A673 (cell line): ENCODE results near the gene UCK1.

Source experiments
- EZH2 ChIP-seq: fragments of 200-600 bp; sonication (generic); IDR thresholded peaks from 2 replicates; pipeline ENCODE4 v1.6.1; 2017; ENCODE audit warnings: borderline replicate concordance, low read depth, mild to moderate bottlenecking, mixed read lengths, antibody characterized with exemption, low read length; ENCODE audit not compliant: poor library complexity, severe bottlenecking
- TF ChIP-seq, protein P1 (sequence below): fragments of 300-800, 200-600 bp; sonication (generic); conservative IDR thresholded peaks from 2 replicates; pipeline ENCODE4 v1.5.1; 2017; ENCODE audit warnings: low read depth, mild to moderate bottlenecking, antibody characterized with exemption, low read length, moderate library complexity, mixed read lengths

DNA sequence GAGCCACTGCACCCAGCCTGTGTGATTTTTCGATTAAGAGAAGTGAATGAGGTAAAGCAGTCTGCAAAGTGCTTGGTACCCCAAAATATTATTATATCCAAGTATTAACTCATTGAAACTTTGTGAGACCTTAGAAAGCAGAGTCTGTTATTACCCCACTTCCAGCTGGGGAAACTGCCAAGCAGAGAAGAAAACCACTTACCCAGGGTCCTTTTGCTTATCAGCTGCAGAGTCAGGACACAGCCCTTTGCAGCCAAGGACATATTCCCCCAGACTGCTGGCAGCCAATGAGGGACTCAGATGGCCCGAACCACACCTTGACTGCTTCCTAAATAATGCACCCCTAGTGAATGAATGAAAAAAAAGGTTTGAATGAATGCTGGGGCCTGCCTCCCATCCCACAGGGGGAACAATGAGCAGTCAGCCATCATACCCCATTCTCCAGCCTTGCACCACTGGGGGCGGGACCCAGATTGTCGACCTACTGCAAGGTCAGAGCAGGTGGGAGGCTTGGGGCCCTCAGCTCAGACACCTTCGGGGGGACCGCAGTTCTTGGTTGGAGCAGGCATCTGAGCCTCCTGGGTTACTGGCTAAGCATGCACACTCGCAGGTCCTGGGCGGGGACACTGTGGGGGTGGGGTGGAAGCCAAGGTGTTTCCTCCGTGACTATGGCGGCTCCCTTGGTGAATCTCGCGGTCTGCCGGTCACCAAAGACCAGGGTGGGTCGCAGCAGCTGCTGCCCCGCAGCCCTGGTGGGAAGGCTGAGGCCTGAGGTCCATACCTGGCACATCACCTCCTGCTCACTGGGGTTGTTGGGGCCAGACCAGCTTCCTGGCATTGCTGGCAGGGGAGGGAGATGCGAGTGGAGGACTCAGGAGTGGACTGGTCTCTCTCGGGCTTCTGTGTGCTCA lies 43.9 kb upstream of the UCK1 start:
- no peak for TF ChIP-seq EZH2
- TF ChIP-seq, protein P1, sequence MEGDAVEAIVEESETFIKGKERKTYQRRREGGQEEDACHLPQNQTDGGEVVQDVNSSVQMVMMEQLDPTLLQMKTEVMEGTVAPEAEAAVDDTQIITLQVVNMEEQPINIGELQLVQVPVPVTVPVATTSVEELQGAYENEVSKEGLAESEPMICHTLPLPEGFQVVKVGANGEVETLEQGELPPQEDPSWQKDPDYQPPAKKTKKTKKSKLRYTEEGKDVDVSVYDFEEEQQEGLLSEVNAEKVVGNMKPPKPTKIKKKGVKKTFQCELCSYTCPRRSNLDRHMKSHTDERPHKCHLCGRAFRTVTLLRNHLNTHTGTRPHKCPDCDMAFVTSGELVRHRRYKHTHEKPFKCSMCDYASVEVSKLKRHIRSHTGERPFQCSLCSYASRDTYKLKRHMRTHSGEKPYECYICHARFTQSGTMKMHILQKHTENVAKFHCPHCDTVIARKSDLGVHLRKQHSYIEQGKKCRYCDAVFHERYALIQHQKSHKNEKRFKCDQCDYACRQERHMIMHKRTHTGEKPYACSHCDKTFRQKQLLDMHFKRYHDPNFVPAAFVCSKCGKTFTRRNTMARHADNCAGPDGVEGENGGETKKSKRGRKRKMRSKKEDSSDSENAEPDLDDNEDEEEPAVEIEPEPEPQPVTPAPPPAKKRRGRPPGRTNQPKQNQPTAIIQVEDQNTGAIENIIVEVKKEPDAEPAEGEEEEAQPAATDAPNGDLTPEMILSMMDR: no peak
